Keratinocyte (primary cell): ENCODE measurements around the gene LRP1B. TPM values are rescaled to one million over a fixed set of nuclear protein-coding genes. Genes with fewer than 3 reads are reported as not detected.

Experiments
- DNase-seq: peaks from one replicate; pipeline ENCODE4 v3.0.0-alpha.2; 2011; ENCODE audit warnings: low read depth, missing footprints, low spot score
- FAIRE-seq: peaks from 2 replicates; lab custom pipeline; 2011; peaks lifted over from hg19 to GRCh38; lab: Jason Lieb, UNC
- H2AFZ ChIP-seq: 2 replicates; pipeline ENCODE4 v1.6.0; 2012; ENCODE audit warnings: low read length, control low read depth, inconsistent platforms; ENCODE audit not compliant: control insufficient read depth
- H3K27ac ChIP-seq: 2 replicates; pipeline ENCODE4 v1.5.1; 2011; ENCODE audit warnings: low read length; ENCODE audit not compliant: control insufficient read depth, insufficient read depth
- H3K27me3 ChIP-seq: 3 replicates; pipeline ENCODE4 v1.6.0; 2011; ENCODE audit warnings: low read length; ENCODE audit not compliant: control insufficient read depth, insufficient read depth; ENCODE audit errors: extremely low read depth
- H3K36me3 ChIP-seq, 2 experiments: 2 replicates in 1 of 2; 3 replicates in 1 of 2; pipeline ENCODE4 v1.5.1; 2011; ENCODE audit warnings: low read length in 2 of 2, mild to moderate bottlenecking in 1 of 2; ENCODE audit not compliant: control insufficient read depth in 2 of 2, insufficient read depth in 2 of 2; ENCODE audit errors: extremely low read depth in 1 of 2
- H3K4me1 ChIP-seq: 3 replicates; pipeline ENCODE4 v1.5.1; 2011; ENCODE audit warnings: low read length; ENCODE audit not compliant: control insufficient read depth, insufficient read depth; ENCODE audit errors: extremely low read depth
- H3K4me2 ChIP-seq: 3 replicates; pipeline ENCODE4 v1.6.0; 2011; ENCODE audit warnings: low read depth, low read length; ENCODE audit not compliant: control insufficient read depth, insufficient read depth; ENCODE audit errors: extremely low read depth
- H3K4me3 ChIP-seq, 3 experiments: fragments of 200-600 bp in 1 of 3; sonication (generic) in 1 of 3; 2 replicates in 2 of 3; 3 replicates in 1 of 3; pipeline ENCODE4 v1.5.1; 2011 to 2016; ENCODE audit warnings: low read length in 3 of 3, mild to moderate bottlenecking in 3 of 3, control low read depth in 2 of 3, inconsistent platforms in 1 of 3, low read depth in 1 of 3, mixed read lengths in 1 of 3, mixed run types in 1 of 3, moderate library complexity in 1 of 3; ENCODE audit not compliant: control insufficient read depth in 2 of 3, insufficient read depth in 2 of 3; ENCODE audit errors: extremely low read depth in 1 of 3
- H3K79me2 ChIP-seq: 2 replicates; pipeline ENCODE4 v1.6.0; 2012; ENCODE audit warnings: low read length; ENCODE audit not compliant: control insufficient read depth, insufficient read depth
- H3K9ac ChIP-seq: 3 replicates; pipeline ENCODE4 v1.6.0; 2011; ENCODE audit warnings: low read length; ENCODE audit not compliant: control insufficient read depth, insufficient read depth; ENCODE audit errors: extremely low read depth
- H3K9me1 ChIP-seq: 3 replicates; pipeline ENCODE4 v1.6.0; 2011; ENCODE audit warnings: low read length; ENCODE audit not compliant: control insufficient read depth, insufficient read depth; ENCODE audit errors: extremely low read depth
- H3K9me3 ChIP-seq: 2 replicates; pipeline ENCODE4 v1.5.1; 2012; ENCODE audit warnings: low read depth, low read length; ENCODE audit not compliant: control insufficient read depth
- H4K20me1 ChIP-seq: 3 replicates; pipeline ENCODE4 v1.6.0; 2011; ENCODE audit warnings: low read length; ENCODE audit not compliant: control insufficient read depth, insufficient read depth; ENCODE audit errors: extremely low read depth
- CTCF ChIP-seq, 3 experiments: IDR thresholded peaks in 1 of 3; conservative IDR thresholded peaks in 1 of 3; optimal IDR thresholded peaks in 1 of 3; 2 replicates in 2 of 3; 3 replicates in 1 of 3; pipeline versions ENCODE3 to v1.5.1; 2011; ENCODE audit warnings: low read length in 3 of 3, mild to moderate bottlenecking in 3 of 3, moderate library complexity in 2 of 3, control low read depth in 1 of 3, inconsistent platforms in 1 of 3; ENCODE audit not compliant: insufficient read depth in 2 of 3; ENCODE audit errors: extremely low read depth in 1 of 3
- EZH2 ChIP-seq: IDR thresholded peaks from one replicate; pipeline ENCODE4 v1.6.1; 2012; ENCODE audit warnings: inconsistent platforms, mild to moderate bottlenecking, low read length, moderate library complexity
- dilution Hi-C: fragments of 300-500 bp; cut with MboI; formaldehyde crosslinking; loops from one replicate; pipeline ENCODE4 v1.7.0; 2020; ENCODE audit warnings: low sequenced_read_pairs; ENCODE audit not compliant: extremely low pct_ligation_motif_present
- polyA plus RNA-seq, 5 experiments: library from polyadenylated mRNA; depleted of rRNA in 3 of 5; stranded (reverse) in 3 of 5; stranded (forward) in 1 of 5; unstranded in 1 of 5; fragments of >200 nt; gene quantifications; 1 replicate in 1 of 5; 2 replicates in 3 of 5; 3 replicates in 1 of 5; pipeline versions ENCODE4 v1.2.1 to v1.2.3, GENCODE V29; 2011 to 2012; ENCODE audit warnings: missing spikeins in 2 of 5, low read depth in 1 of 5, low replicate concordance in 1 of 5

The LRP1B gene
- polyA plus RNA-seq, 1 donor (not counting 4 experiments of a cell fraction or from before 2014, with no cell fraction given), result not detected

- no peak overlapping the region for H3K4me2 ChIP-seq
- H2AFZ ChIP-seq, result no peak overlapping the region
- no peak overlapping the region for H3K9ac ChIP-seq
- dilution Hi-C loops, result no loop called here
- TF ChIP-seq CTCF (optimal IDR thresholded peaks at IDR 0.05 in 1 of 3, IDR thresholded peaks at IDR 0.05 in 1 of 3, conservative IDR thresholded peaks at IDR 0.05 in 1 of 3; ENCODE audit: extremely low read depth in 1 of 3, insufficient read depth in 2 of 3, low read length in 3 of 3) (no peak), EZH2 (no peak)
- no peaks in the 10 kb centered on the region for H3K9me3 ChIP-seq
- no peaks in the 10 kb centered on the region for H3K27me3 ChIP-seq
- no peak overlapping the region for H3K27ac ChIP-seq
- H3K79me2 ChIP-seq, result no peaks in the 10 kb centered on the region
- H3K36me3 ChIP-seq, result no peaks in the 10 kb centered on the region
- FAIRE-seq (no peak), DNase-seq (no peak)
- no peak overlapping the region for H3K4me3 ChIP-seq
- H3K4me1 ChIP-seq, result no peaks in the 10 kb centered on the region
- no peaks in the 10 kb centered on the region for H4K20me1 ChIP-seq
- H3K9me1 ChIP-seq, result no peaks in the 10 kb centered on the region
These were observed 655.0 kb downstream of the LRP1B start for GRCh38 chr2:141475801-141476200.

GRCh38 chr2:141468761-141469160 lies 662.1 kb downstream of the LRP1B start:
- Histone ChIP-seq H3K4me2 (no peak overlapping the region), H4K20me1 (no peaks in the 10 kb centered on the region), H3K79me2 (no peaks in the 10 kb centered on the region), H3K27me3 (no peaks in the 10 kb centered on the region), H3K36me3 (no peaks in the 10 kb centered on the region), H3K4me3 (no peak overlapping the region), H3K4me1 (no peaks in the 10 kb centered on the region), H3K27ac (no peak overlapping the region), H3K9ac (no peak overlapping the region), H3K9me1 (no peaks in the 10 kb centered on the region), H3K9me3 (no peaks in the 10 kb centered on the region), H2AFZ (no peak overlapping the region)
- dilution Hi-C loops, result no loop called here
- DNase-seq (no peak), FAIRE-seq (no peak)
- TF ChIP-seq CTCF (optimal IDR thresholded peaks at IDR 0.05 in 1 of 3, IDR thresholded peaks at IDR 0.05 in 1 of 3, conservative IDR thresholded peaks at IDR 0.05 in 1 of 3; ENCODE audit: extremely low read depth in 1 of 3, insufficient read depth in 2 of 3, low read length in 3 of 3), result no peak
- TF ChIP-seq EZH2, result no peak
